Left hindlimb (tissue), 1 donor: ENCODE measurements around the gene DDX1.
"Not testable (repeated sequence)": the region's sequence is repeated elsewhere in the genome, so short reads cannot be mapped to it uniquely, and the experiment has no call there.

Experiments used
- DNase-seq: peaks from one replicate; pipeline ENCODE4 v3.0.0-alpha.2; 2018

DDX1 gene

DNA sequence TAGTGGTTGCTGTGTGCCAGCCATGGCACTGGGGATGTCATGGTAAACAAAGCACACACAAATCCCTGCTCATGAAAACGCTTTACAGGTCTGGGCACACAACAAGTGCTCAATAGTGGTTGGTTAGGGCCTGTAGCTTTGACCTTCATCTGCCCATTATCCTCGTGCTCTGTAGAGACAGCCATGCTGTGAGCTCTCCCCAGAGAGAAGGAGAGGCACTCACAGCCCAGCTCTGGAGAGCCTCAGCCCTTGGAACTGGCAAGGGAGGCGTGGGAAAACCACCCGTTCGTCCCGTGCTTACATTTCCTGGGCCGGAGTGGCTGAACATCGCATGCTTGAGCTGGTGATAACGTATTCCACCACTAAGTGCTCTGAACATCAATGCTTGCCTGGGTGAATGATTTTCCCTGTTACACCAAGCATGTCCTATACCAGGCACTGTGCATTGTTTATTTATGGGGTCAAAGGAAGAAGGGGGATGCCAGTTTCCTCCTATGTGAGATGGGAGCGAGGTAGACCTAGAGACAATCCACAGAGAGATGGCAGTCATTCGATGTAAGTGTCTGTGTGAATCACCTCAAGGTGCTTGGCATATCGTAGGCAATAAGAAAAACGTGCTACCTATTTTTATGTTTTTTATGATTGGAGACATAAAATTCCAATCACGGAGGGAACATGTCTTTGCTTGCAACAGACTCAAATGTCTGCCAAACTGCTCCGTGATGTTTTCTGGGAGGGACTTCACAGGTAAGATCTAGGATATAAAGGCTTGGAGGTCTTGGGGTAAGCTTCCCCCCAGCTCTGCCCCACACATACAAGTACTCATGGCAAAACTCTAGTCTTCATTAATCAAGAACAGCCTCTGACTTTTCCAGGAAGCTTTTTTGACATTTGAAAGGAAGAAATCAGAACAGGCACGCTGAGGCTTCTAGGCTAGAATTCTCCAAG, 75.5 kb downstream of the DDX1 start:
- DNase-seq, result no peak

GRCh38 chr2:15667809-15668556, 76.3 kb downstream of the DDX1 start:
- no peak for DNase-seq

DNA sequence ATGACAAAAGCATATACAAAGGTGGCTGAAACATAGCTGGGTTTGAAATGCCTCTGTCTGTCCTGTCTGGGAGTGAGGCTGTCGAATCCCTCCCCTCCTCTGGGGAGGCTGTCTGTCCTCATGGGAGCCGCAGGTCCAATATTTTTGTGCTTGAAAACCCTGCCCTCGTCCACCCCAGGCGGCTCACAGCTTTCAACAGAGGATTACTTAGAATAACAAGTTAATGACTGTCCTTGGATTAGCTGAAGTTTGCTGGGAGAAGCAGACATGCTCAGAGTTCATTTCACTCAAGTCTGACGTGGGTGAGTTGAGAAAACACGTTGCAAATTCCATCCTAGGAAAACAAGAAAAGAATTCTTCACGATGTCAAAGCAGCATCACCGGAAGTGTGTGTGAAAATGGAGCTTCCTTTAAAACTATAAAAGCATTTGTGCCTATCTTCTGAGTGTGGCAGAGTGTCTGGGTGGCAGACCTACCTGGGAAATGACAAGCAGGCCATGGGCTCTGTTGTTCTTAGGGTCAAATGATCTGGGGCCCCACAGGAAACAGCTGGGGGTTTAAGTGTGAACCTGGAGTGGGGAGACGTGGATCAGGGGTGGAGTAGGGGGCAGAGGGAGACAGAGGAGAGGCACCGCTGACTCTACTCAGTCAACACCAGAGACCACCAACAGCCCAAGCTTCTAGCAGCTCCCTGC, 77.1 kb downstream of the DDX1 start:
- no peak for DNase-seq

GRCh38 chr2:15669375-15669910, 77.8 kb downstream of the DDX1 start:
- DNase-seq, result no peak

DNA sequence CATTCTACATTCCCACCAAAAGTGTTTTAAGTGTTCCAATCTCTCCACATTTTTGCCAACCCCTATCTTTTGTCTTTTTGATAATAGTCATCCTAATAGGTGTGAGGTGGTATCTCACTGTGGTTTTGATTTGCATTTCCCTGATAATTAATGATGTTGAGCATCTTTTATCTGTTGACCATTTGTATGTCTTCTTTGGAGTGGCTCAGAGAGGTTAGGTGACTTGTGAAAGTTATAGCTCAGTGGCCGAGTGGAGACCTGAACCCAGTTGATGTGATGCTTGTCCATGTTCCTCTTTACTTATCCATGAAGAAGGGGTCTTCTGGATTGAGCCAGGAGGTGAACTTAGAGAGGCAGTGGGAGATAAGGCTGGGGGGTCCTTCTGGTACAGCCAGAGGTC, 78.8 kb downstream of the DDX1 start:
- DNase-seq, result no peak

DNA sequence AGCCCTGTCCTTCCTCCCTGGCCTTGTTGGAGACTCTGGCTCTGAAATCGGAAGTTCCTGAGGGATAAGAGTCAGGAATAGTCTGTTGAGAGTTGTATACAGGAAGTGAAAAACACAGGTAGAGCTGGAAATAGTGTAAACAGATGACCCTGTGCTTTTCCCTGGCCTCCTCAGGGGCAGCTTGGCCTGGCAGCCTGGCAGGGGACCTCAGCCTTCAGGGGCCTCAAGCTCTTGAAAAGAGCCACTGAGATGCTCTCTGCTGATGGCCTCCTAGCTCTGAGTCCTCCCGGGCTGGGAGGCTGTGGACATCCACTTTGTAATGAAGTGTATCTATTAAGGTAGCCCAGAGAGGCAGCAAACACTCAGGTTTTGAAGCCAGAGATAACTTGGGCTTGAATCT, 79.3 kb downstream of the DDX1 start:
- no peak for DNase-seq

DNA sequence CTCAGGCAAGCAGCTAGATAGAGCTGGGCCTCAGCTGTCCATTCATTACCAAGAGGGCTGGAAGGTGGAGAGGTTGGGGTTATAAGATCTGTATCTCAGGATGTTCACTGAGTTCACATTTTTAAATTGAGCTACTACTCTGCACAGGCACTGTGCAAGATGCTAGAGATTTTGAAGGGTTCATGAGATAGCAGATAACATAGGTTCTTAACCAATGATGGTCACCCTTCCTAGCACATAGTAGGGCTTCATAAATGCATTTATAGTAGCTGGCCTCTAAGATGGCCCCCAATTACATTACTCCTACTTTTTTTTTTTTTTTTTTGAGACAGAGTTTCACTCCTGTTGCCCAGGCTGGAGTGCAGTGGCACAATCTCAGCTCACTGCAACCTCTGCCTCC, 79.7 kb downstream of the DDX1 start:
- no peak for DNase-seq

- no peak for DNase-seq
These were observed 80.5 kb downstream of the DDX1 start for GRCh38 chr2:15671842-15672815.

- DNase-seq, result no peak
These were observed 81.6 kb downstream of the DDX1 start for GRCh38 chr2:15672961-15673918.

- DNase-seq, result no peak
These were observed 82.4 kb downstream of the DDX1 start for GRCh38 chr2:15673919-15674636.

GRCh38 chr2:15674637-15675455, 83.2 kb downstream of the DDX1 start:
- no peak for DNase-seq

DNA sequence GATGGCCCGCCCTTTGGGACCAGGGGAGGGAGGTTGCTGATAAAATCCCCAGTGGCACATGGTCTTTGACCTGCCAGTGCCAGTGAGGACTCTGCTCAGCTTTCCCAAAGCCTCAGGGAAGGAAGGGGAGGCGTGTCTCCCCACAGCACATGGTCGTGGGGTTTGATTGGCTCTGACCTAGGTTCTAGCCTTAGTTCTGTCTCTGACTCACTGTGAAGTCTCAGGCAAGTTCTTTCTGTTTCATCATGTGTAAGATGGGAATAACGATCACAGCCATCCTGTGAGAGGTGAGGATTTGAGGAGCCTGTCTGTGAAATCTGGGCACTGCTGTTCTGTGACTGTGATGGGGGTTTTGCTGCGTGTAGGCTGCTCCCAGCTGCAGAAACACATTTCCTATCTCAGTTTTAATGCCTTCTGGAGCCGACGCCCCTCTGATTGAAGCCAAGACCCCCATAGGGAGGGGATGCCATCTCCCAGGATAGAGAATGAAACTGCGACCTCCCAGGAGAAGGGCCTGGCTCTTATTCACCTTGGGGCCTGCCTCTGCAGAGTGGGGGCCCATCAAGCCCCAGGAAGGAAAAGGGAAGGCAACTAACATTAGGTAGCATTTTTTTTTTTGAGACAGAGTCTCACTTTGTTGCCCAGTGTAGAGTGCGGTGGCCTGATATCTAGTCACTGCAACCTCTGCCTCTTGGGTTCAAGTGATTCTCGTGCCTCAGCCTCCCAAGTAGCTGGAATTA, 84.0 kb downstream of the DDX1 start:
- no peak for DNase-seq

DNA sequence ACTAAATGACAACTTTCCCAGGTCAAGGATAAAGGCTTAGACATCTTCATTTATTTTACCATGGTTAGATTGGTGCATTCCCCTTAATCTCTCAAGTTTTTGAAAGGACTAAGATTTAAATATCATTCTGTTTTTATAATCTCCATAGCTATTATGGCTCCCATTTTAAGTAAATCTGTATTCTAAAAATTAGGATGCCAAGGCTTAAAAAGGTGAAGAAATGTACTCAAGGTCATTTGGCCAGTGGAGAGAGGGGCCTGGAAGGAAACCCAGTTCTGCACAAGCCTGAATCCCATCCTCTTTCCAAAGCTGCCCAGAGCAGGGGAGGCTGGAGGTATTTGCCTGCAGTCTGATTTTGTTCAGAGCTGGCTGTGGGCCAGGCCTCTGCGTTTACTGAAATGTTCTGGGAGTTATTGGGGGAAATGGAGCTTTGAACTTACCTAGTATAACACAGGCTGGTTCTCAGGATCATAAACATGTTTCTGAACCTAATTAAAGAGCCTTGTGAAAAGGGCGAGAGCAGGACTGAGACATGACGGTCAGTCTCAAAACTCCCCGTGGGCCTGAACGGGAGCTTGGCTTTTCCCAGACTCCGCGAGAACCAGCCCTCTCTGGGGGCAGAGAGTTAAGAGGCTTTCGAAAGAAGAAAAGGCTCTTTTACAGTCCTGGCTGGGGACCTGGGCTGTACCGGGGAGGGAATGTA, 85.6 kb downstream of the DDX1 start:
- peak; percentile 55 for DNase-seq

GRCh38 chr2:15678346-15678745, 86.7 kb downstream of the DDX1 start:
- DNase-seq, result no peak

- DNase-seq, result no peak
These were observed 87.2 kb downstream of the DDX1 start for GRCh38 chr2:15678909-15679308.

DNA sequence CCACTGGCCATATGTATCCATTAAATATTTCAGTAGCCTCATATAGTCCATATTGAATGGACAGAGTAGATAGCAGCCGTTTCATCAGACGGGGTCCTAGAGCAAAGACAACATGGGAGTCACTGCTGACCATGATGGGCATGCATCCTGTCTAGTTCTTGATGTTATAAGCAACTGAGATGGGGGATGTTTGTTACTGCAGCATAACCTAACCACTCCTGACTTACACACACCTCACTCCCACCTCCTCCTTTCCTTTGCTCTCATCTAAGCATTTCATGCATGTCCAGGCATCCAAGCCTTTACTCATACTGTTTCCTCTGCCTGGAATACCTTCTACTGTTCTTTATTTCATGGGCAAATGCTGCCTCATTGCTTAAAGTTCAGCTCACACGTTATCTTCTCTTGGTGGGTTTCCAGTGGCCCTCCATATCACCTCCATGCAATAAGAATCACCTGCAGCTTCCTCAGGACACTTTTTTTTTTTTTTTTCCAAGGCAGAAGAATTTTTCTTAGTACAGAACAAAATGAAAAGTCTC, 87.8 kb downstream of the DDX1 start:
- DNase-seq, result no peak

GRCh38 chr2:15680132-15680531, 88.5 kb downstream of the DDX1 start:
- DNase-seq, result not testable (repeated sequence)
